GM21526 (cell line): Measurements from ENCODE around the gene ATAT1.
"Not testable (repeated sequence)": the region's sequence is repeated elsewhere in the genome, so short reads cannot be mapped to it uniquely, and the experiment has no call there.

Source experiments
- ATAC-seq: cut with Tn5 transposase; IDR thresholded peaks from one replicate; pipeline ENCODE4 v1.9.1; 2021; ENCODE audit warnings: moderate library complexity; ENCODE audit not compliant: unreplicated experiment, low FRiP score

The ATAT1 gene

GRCh38 chr6:30646450-30647241, 20.0 kb downstream of the ATAT1 start, which contains the start of gene C6orf136:
C6orf136 (plus strand) TSS chr6:30647133; CDS start chr6:30647232, 99 bp downstream.
- ATAC-seq = peak; percentile 31

- peak; percentile 56 for ATAC-seq
Observed at GRCh38 chr6:30647242-30648116, 20.8 kb downstream of the ATAT1 start.

- no peak for ATAC-seq
Observed at GRCh38 chr6:30651143-30651542, 24.5 kb downstream of the ATAT1 start.

- ATAC-seq = no peak
Observed at GRCh38 chr6:30654798-30655742, 28.4 kb downstream of the ATAT1 start.

GRCh38 chr6:30655743-30656094, 29.0 kb downstream of the ATAT1 start:
- ATAC-seq = no peak

GRCh38 chr6:30656513-30656912, 29.8 kb downstream of the ATAT1 start:
- no peak for ATAC-seq

- no peak for ATAC-seq
Observed at GRCh38 chr6:30657454-30657853, 30.8 kb downstream of the ATAT1 start.

GRCh38 chr6:30657922-30658321, 31.2 kb downstream of the ATAT1 start:
- not testable (repeated sequence) for ATAC-seq

- no peak for ATAC-seq
Observed at GRCh38 chr6:30664994-30665767, 38.5 kb downstream of the ATAT1 start.

- not testable (repeated sequence) for ATAC-seq
Observed at GRCh38 chr6:30666300-30666699, 39.6 kb downstream of the ATAT1 start.

GRCh38 chr6:30670760-30671527, 44.3 kb downstream of the ATAT1 start:
- ATAC-seq = no peak

- ATAC-seq = peak; percentile 39
Observed at GRCh38 chr6:30672445-30673253, 46.0 kb downstream of the ATAT1 start, which contains the start of gene DHX16. DHX16 (minus strand) TSS chr6:30673006; CDS start chr6:30672841, 165 bp downstream.

- ATAC-seq = no peak
Observed at GRCh38 chr6:30676660-30677285, 50.1 kb downstream of the ATAT1 start.

GRCh38 chr6:30678964-30679726, 52.5 kb downstream of the ATAT1 start:
- no peak for ATAC-seq

GRCh38 chr6:30679765-30680535, 53.3 kb downstream of the ATAT1 start:
- no peak for ATAC-seq

GRCh38 chr6:30681766-30682142, 55.1 kb downstream of the ATAT1 start:
- no peak for ATAC-seq
